ENCODE measurements around the gene CDH26.

- no peak for TF ChIP-seq CTCF (IDR thresholded peaks at IDR 0.05)
- TF ChIP-seq POLR2A (IDR thresholded peaks at IDR 0.05): no peak
Observed at GRCh38 chr20:60063048-60063451, 104.8 kb downstream of the CDH26 start.
